CD4-positive, alpha-beta T cell treated with Interleukin-4 for 1 hour (primary cell): ENCODE data around the gene CALCOCO2.

Experiments used
- DNase-seq, 2 donors: peaks; one replicate each; pipeline ENCODE4 v3.0.0-alpha.2; 2020 to 2022

Gene CALCOCO2

GRCh38 chr17:48873696-48874443 is 43.0 kb downstream of the CALCOCO2 start:
- DNase-seq = no peak

DNA sequence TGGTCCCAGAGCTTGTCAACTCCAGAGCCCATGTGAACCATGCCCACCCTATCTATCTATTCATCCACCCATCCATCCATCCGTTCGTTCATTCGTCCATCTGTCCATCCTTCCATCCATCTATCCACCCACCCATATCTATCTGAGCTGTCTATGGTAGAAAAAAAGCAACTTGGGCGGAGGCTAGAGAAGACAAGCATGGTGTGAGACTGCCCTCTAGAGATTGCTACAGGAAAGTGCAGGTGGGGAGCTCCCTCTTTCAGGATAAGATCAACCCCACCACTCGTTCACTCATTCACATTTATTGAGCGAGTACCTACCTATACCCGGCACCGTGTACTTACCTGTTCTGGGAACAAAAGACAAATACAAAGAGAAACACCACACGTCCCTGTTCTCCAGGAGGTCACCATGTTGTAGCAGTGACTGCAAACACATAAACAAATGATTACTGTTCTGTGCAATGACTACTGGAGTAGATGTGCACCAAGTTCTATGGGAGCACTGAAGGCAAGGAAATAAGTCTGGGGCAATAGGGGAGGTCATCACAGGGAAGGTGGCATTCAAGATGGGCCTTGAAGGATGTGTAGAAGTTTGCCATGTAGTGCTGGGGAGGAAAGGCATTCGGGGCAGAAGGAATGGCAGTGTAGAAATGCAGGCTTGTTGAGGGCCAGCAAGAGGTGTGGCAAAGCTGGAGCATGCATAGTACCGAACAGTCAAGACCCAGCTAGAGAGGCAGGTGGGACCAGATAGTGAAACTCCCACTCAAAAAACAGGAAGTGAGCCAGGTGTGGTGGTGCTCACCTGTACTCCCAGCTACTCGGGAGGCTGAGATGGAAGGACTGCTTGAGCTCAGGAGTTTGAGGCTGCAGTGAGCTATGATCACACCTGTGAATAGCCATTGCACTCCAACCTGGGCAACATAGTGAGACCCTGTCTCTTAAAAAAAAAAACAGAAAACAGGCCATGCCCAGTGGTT is 48.4 kb downstream of the CALCOCO2 start:
- DNase-seq = peak; percentile 69 to 79

DNA sequence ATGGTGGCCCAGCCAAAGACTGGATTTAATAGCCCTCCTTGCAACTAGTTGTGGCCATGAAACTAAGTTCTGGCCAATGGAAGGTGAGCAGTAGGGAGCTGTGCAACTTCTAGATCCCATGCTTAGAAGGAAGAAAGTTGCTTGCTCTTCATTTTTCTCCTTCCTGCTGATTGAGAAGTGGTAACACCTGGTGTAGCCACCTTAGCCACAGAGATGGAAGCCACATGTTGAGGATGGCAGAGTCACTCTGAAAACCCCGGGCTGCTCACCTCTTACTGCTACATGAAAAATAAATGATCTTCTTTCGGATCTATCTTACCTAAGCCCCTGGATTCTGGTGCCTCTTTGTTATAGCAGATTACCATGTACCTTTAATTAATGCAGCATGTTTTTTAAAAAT is 51.4 kb downstream of the CALCOCO2 start:
- no peak for DNase-seq

GRCh38 chr17:48883171-48883570 is 52.3 kb downstream of the CALCOCO2 start:
- no peak for DNase-seq

- DNase-seq = no peak
Observed at GRCh38 chr17:48890086-48890485, 59.3 kb downstream of the CALCOCO2 start.

DNA sequence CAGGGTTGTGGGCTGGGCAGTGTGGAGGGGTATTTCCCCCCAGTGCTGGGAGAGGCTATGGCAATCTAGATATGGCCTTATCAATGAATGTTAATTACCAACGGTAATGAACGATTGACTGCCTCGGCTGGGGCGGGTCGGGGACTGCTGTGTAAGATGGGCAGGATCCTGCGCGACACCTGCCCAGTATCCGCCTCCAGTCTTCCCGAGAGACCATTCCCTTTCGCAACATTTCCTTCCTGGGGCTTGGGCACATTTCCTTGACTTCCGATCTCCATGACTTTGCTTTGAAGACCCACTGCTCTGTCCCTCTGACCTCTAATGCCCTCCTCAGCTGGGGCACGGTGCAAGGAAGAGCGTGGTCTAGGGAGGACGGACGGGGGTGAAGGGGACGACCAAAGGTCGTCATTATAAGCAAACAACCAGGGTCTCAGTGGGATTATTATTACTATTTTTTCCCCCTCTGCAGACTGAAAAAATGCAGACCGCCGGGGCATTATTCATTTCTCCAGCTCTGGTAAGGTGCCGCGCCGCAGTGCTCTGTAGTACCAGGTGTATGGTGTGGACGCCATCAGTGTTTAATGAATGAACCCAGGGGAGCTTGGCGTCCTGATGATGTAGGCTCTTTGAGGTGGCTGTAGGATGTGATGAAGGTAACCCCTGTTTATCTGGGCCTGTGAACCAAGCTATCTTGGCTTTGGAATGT is 62.3 kb downstream of the CALCOCO2 start:
- no peak for DNase-seq

DNA sequence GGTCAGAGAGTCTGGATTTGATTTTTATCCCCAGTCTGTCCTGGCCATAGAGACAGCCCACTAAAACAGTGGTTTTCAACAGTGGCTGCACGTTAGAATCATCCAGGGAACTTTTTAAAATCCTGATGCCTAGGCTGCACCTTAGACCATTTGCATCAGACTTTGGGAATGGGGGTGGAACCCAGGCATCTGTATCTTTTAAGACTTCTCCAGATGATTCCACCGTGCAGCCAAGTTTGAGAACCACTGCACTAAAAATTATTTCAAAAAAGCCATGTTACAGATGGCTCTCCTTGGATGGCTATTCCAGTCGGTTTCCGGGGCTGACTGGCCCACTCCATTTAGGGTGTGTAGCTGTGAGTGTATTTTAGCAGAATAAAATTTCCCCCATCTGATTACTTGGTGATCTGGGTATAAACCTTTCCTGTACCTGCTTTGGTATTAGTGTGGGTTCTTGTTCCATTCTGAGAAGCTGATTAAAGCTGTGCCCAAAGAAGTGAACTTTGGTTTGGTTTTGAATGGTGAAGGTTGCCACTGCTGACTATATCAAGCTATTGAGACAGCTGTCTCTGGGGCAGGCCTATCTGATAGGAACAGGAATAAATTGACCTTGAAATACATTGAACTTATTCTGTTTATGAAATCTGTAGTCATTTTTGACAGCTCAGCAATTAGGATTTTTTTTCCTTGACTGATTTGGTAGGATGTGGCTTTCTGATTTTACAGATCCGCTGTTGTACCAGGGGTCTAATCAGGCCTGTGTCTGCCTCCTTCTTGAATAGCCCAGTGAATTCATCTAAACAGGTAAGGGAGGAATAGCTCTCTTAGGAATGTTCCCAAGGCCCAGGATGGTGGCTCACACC is 63.0 kb downstream of the CALCOCO2 start:
- DNase-seq = no peak

GRCh38 chr17:48894886-48895285 is 64.1 kb downstream of the CALCOCO2 start:
- DNase-seq = no peak

- DNase-seq = no peak
Observed at GRCh38 chr17:48901241-48901640, 70.4 kb downstream of the CALCOCO2 start.

GRCh38 chr17:48903401-48903800 is 72.6 kb downstream of the CALCOCO2 start:
- DNase-seq = no peak

GRCh38 chr17:48904428-48904827 is 73.6 kb downstream of the CALCOCO2 start:
- no peak for DNase-seq

- DNase-seq = no peak
Observed at GRCh38 chr17:48905987-48906515, 75.2 kb downstream of the CALCOCO2 start.

- no peak for DNase-seq
Observed at GRCh38 chr17:48907713-48908046, 76.8 kb downstream of the CALCOCO2 start.

DNA sequence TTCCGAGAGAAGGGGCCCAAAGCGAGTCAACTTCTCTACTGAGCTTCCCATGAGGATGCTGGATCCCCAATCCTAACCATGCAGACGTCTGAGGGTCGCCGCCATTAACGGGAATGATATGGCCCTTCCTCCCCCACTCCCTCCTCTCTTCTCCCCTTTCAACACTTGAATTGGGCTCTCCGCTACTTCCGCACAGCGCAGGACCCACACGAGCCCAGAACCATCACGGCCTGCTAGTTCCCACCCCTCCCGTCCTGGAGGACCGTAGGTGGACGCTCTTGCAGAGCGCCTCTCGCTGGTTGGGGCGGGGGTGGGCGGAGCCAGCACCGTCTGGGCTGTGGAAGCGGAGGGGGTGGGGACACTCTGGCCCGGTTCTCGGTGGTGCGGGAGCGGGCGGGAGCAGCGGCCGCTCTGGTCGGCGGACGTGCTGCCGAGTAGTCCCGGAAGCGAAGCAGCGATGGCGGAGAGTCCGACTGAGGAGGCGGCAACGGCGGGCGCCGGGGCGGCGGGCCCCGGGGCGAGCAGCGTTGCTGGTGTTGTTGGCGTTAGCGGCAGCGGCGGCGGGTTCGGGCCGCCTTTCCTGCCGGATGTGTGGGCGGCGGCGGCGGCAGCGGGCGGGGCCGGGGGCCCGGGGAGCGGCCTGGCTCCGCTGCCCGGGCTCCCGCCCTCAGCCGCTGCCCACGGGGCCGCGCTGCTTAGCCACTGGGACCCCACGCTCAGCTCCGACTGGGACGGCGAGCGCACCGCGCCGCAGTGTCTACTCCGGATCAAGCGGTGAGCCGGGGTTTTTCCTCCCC is 77.4 kb downstream of the CALCOCO2 start, which contains the start of gene UBE2Z:
TSS of gene UBE2Z (plus strand) at position 361 of the 797 bp plus-strand sequence. CDS start at position 458, 97 bp downstream.
- peak; percentile 94 for DNase-seq

DNA sequence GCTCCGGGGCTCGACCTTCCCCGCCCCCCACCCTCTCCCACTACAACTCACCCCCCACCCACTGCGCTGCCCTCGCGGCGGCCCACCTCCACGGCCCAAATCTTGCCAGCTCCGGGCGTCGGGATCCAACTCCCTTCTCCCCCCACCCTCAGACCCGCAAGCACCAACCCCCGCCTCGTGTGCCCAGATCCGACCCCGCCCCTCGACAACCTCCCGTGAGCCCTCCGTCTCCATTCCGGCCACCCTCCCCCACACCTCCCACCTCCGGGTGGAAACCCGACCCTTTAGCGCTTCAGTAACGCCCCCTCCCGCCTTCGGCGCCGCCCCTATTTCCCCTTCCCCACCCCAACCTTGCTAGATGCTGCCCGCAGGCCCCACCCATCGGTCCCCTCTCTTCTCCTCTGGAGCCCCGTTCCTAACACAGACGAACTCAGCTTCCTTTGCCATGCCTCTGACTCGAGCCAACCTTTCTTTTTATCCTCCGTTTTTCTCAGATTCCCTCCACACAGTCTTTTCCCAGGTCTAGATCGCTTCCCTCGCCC is 78.1 kb downstream of the CALCOCO2 start:
- peak; percentile 89 to 92 for DNase-seq

DNA sequence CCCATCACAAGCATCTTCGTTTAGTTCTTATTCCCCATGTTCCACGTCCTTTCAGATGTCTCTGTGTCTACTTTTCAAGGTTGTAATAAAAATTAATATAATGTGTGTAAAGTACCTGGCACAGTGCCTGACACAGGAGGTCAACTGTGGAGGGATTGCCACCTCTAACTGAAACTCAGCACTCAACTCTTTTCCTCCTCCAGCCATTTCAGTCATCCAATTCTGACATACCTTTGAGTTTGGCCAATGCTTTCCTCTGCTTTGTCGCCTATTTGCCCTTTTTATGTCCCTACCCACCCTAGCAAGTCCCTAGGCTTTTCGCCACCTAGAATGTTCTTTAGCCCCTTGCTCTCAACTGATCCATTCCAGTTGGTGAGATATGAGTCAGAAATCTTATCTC is 78.9 kb downstream of the CALCOCO2 start:
- no peak for DNase-seq

GRCh38 chr17:48910370-48910769 is 79.5 kb downstream of the CALCOCO2 start:
- no peak for DNase-seq

- no peak for DNase-seq
Observed at GRCh38 chr17:48912476-48912875, 81.6 kb downstream of the CALCOCO2 start.
